HUES6 (cell line): Measurements from ENCODE around the gene SPTBN5.

ENCODE experiments used
- H3K27ac ChIP-seq: 2 replicates; pipeline ENCODE4 v1.7.0; 2013; ENCODE audit warnings: low read depth, mild to moderate bottlenecking, low read length, inconsistent platforms
- H3K27me3 ChIP-seq: 2 replicates; pipeline ENCODE4 v1.6.1; 2013; ENCODE audit warnings: low read length; ENCODE audit not compliant: control insufficient read depth, insufficient read depth
- H3K36me3 ChIP-seq: 2 replicates; pipeline ENCODE4 v1.6.1; 2013; ENCODE audit warnings: low read length; ENCODE audit not compliant: control insufficient read depth, insufficient read depth
- H3K4me1 ChIP-seq: 2 replicates; pipeline ENCODE4 v1.6.1; 2013; ENCODE audit warnings: low read length; ENCODE audit not compliant: control insufficient read depth, insufficient read depth
- H3K4me3 ChIP-seq: 2 replicates; pipeline ENCODE4 v1.5.1; 2013; ENCODE audit warnings: low read depth, low read length
- H3K9ac ChIP-seq: one replicate; pipeline ENCODE4 v1.6.1; 2013; ENCODE audit warnings: mild to moderate bottlenecking, low read length
- H3K9me3 ChIP-seq: 2 replicates; pipeline ENCODE4 v1.6.1; 2013; ENCODE audit warnings: low read depth, low read length; ENCODE audit not compliant: control insufficient read depth, insufficient read depth

Gene SPTBN5

GRCh38 chr15:41873711-41874110, 20.1 kb downstream of the SPTBN5 start:
- no peaks in the 10 kb centered on the region for H3K4me1 ChIP-seq
- no peaks in the 10 kb centered on the region for H3K36me3 ChIP-seq
- no peak overlapping the region for H3K27ac ChIP-seq
- H3K9ac ChIP-seq: no peak overlapping the region
- H3K27me3 ChIP-seq: no peaks in the 10 kb centered on the region; the same call in 1 of the 2 replicates
- no peak overlapping the region for H3K4me3 ChIP-seq
- no peaks in the 10 kb centered on the region for H3K9me3 ChIP-seq

GRCh38 chr15:41872166-41872747, 21.6 kb downstream of the SPTBN5 start:
- H3K4me3 ChIP-seq: no peak overlapping the region
- H3K27me3 ChIP-seq: no peaks in the 10 kb centered on the region; the same call in 1 of the 2 replicates
- no peaks in the 10 kb centered on the region for H3K4me1 ChIP-seq
- no peak overlapping the region for H3K27ac ChIP-seq
- no peaks in the 10 kb centered on the region for H3K36me3 ChIP-seq
- no peak overlapping the region for H3K9ac ChIP-seq
- H3K9me3 ChIP-seq: no peaks in the 10 kb centered on the region

DNA sequence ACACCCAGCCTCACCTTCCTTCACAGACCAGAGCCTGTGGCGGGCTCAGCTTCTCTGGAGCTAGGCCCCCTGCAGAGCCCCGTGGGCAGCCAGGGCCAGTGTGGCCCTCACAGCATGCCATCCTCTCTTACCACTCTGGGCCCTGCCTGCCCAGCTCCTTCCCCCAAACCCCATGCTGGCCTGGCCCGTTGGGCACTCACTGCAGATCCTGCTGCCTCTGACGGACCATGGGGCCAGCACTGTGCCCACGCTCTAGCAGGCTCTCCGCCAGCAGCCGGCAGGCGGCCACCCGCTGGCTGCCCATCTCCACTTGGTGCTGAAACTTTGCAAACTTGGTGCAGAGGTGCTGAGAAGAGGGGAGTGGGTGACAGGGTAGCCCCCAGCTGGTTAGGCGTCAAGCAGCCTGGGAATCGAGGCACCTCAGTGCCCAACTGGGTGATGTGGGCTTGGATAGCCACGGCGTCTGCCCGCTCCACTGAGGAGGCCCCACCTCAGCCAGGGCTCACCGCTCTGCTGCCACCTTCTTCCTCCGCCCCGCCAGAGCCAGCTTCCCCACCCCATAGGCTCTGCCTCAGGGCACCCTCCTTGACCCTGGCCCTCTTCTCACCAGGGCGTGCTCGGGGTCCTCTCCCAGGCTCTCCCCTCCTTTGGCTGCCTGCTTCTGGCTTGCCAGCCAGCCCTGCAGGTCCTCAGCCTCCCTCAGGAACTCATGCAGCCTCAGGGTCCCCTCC, 22.5 kb downstream of the SPTBN5 start:
- H3K27ac ChIP-seq: no peak overlapping the region
- H3K27me3 ChIP-seq: no peaks in the 10 kb centered on the region
- H3K4me3 ChIP-seq: no peak overlapping the region
- H3K9me3 ChIP-seq: no peaks in the 10 kb centered on the region
- no peaks in the 10 kb centered on the region for H3K36me3 ChIP-seq
- H3K9ac ChIP-seq: no peak overlapping the region
- peaks cover 7% of the 10 kb centered on the region; the same call in 1 of the 2 replicates for H3K4me1 ChIP-seq

GRCh38 chr15:41870689-41871081, 23.2 kb downstream of the SPTBN5 start:
- Histone ChIP-seq H3K4me3 (no peak overlapping the region), H3K36me3 (no peaks in the 10 kb centered on the region), H3K9me3 (no peaks in the 10 kb centered on the region), H3K4me1 (peaks cover 14% of the 10 kb centered on the region; the same call in 1 of the 2 replicates), H3K9ac (no peak overlapping the region), H3K27ac (no peak overlapping the region), H3K27me3 (no peaks in the 10 kb centered on the region)

GRCh38 chr15:41869770-41870688, 23.8 kb downstream of the SPTBN5 start:
- Histone ChIP-seq H3K4me3 (no peak overlapping the region), H3K4me1 (peaks cover 14% of the 10 kb centered on the region; the same call in 1 of the 2 replicates), H3K27me3 (no peaks in the 10 kb centered on the region), H3K27ac (no peak overlapping the region), H3K9ac (no peak overlapping the region), H3K36me3 (no peaks in the 10 kb centered on the region), H3K9me3 (no peaks in the 10 kb centered on the region)

- Histone ChIP-seq H3K36me3 (no peaks in the 10 kb centered on the region), H3K27ac (no peak overlapping the region), H3K27me3 (no peaks in the 10 kb centered on the region), H3K9me3 (no peaks in the 10 kb centered on the region), H3K4me3 (no peak overlapping the region), H3K9ac (no peak overlapping the region), H3K4me1 (peaks cover 14% of the 10 kb centered on the region; the same call in 1 of the 2 replicates)
Measured at GRCh38 chr15:41868321-41868720, 25.5 kb downstream of the SPTBN5 start.

DNA sequence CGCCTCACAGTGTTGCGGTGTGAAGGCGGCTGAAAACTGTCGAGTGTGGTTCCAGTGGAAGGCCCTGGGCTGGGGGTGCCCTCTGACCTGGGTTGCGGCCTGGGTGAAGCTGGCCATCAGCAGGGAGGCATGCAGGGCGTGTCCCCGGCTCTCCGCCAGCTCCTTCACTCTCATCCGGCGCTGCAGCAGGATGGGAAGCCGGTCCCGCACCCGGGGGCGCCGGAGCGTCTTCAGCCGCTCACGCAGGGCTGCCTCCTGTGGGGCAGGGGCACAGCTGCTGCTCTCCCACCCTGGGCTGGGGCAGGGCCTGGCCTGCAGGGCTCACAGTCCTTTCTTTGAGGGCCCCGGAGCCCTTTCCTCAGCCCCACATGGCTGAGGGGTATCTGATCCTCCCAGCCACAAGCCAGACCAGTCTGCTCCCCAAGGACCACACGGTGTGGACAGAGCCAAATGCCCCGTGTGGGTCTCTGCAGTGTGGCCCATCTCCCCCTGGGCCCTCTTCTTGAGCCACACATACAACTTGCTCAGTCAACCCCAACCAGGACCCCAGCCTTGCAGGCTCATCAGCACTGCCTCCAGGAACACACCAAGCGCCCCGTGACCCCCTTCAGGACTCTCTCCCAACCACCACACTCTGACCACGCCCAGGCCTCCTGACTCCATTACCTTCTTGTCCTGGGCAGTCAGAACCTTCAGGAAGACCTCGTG, 26.8 kb downstream of the SPTBN5 start:
- H3K27ac ChIP-seq: no peak overlapping the region
- H3K36me3 ChIP-seq: no peaks in the 10 kb centered on the region
- H3K4me3 ChIP-seq: no peak overlapping the region
- peaks cover 27% of the 10 kb centered on the region for H3K4me1 ChIP-seq
- no peaks in the 10 kb centered on the region for H3K27me3 ChIP-seq
- H3K9ac ChIP-seq: no peak overlapping the region
- no peaks in the 10 kb centered on the region for H3K9me3 ChIP-seq

DNA sequence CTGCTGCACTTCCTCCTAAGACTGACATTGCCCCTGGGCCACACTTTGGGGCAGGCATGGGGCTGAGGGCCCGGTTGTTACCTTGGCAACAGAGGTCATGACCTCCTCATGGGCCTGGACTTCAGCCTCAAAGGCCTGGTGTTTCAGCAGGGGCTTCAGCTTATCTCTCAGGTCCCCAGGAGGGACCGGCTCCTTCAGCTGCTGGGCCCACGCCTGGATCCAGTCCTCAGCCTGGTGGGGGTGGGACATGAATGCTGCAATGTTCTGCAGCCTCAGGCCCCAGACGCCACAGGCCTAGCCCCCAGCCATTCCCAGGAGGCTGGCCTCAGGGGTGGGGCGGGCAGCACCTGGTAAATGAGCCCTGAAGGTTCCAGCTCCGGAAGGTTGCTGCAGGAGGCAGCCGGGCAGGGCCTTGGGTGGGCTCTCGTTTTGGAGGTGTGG, 27.6 kb downstream of the SPTBN5 start:
- Histone ChIP-seq H3K9ac (no peak overlapping the region), H3K27me3 (no peaks in the 10 kb centered on the region)

DNA sequence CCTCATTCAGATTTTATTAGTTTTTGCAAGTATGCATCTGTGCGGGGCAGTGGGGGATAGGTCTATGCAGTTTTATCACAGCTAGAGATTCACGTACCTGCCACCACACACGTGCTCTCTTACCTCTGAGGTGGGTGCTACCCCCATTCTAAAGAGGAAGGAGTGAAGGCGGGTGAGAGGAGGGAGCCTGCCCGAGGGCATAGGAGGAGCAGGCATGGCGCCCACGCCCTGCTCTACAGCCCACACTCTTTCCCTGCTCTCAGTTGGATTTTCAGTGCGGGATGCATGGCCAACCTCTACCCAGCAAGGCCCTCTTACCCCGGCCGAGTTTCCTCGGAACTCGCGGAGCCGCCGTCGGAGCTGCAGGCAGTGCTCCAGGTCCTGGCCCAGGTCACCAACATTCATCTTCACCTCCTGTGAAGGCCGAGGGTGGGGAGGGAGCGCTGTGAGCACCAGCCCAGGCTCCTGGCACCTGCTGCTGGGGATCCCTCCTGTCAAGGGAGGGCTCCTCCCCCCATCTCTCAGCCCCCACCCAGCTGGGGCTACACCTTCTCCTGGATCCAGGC, 28.3 kb downstream of the SPTBN5 start:
- H3K4me1 ChIP-seq: peaks cover 31% of the 10 kb centered on the region
- no peak overlapping the region for H3K27ac ChIP-seq
- H3K36me3 ChIP-seq: no peaks in the 10 kb centered on the region
- H3K9me3 ChIP-seq: no peaks in the 10 kb centered on the region
- no peaks in the 10 kb centered on the region for H3K27me3 ChIP-seq
- no peak overlapping the region for H3K4me3 ChIP-seq
- H3K9ac ChIP-seq: no peak overlapping the region

More for the DNA sequence above, 27.6 kb downstream of the SPTBN5 start:
- Histone ChIP-seq H3K4me3 (no peak overlapping the region), H3K4me1 (peaks cover 31% of the 10 kb centered on the region), H3K9me3 (no peaks in the 10 kb centered on the region), H3K27ac (no peak overlapping the region), H3K36me3 (no peaks in the 10 kb centered on the region)

GRCh38 chr15:41862515-41863116, 31.2 kb downstream of the SPTBN5 start:
- Histone ChIP-seq H3K36me3 (no peaks in the 10 kb centered on the region), H3K27ac (no peak overlapping the region), H3K27me3 (no peaks in the 10 kb centered on the region), H3K4me3 (no peak overlapping the region), H3K9ac (no peak overlapping the region), H3K9me3 (no peaks in the 10 kb centered on the region), H3K4me1 (peaks cover 31% of the 10 kb centered on the region)
